Glomerular visceral epithelial cell (primary cell): Measurements from ENCODE around the gene ZFYVE28.
A peak's percentile ranks its signal among the peaks of the same experiment; 100 is the strongest.

Experiments
- DNase-seq: peaks from one replicate; pipeline ENCODE4 v3.0.0-alpha.2; 2016; ENCODE audit errors: extremely low spot score

ZFYVE28 gene

DNA sequence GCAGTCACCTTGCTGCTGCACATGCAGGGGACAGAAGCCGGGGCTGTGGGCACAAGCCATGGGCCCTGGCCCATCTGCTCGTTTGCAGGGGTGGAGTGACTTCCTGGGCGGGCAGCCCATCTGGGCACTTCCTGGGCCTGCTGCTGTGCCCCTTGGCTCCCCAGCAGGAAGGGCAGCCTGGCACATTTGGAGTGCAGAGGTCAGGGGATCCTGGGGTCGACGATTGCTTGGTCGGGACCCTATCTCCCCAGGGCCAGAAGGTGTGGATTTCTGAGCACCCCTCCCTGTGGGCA, 145.7 kb downstream of the ZFYVE28 start:
- no peak for DNase-seq

DNA sequence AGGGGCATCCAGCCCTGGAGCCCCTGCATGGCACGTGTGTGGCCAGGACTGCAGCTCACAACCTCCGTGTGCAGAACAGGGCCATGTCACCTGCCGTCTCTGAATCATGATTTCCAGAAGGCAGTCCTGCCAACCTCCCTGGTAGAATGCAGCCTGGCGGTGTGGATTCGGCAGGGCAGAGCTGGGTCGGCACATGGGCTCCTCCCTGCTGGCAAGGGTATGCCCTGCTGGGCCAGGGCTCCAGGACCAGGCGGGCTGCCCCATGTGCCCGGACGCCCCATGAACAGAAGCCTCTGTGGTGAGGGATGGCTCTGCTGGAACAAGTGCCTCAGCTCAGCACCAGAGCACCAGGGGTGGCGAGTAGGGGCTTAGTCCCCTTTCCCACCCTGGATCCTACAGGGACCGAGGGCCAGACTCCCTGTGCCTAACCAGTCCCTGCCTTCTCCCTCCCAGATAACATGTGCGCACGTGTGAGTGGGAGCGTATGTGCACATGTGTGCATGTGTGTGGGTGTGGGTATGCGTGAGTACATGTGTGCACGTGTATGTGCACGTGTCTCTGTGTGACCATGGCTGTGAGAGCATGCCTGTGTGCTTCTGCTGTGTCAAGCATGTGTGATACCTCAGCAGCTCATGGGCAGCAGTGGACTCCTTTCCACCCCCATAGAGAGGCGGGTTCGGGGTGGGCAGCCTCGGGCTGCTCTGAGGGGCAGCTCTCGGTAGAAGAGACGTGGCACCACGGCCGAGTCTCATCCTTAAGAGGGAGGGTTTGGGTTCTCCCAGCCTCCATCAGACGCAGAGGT, 146.2 kb downstream of the ZFYVE28 start:
- DNase-seq: no peak

DNA sequence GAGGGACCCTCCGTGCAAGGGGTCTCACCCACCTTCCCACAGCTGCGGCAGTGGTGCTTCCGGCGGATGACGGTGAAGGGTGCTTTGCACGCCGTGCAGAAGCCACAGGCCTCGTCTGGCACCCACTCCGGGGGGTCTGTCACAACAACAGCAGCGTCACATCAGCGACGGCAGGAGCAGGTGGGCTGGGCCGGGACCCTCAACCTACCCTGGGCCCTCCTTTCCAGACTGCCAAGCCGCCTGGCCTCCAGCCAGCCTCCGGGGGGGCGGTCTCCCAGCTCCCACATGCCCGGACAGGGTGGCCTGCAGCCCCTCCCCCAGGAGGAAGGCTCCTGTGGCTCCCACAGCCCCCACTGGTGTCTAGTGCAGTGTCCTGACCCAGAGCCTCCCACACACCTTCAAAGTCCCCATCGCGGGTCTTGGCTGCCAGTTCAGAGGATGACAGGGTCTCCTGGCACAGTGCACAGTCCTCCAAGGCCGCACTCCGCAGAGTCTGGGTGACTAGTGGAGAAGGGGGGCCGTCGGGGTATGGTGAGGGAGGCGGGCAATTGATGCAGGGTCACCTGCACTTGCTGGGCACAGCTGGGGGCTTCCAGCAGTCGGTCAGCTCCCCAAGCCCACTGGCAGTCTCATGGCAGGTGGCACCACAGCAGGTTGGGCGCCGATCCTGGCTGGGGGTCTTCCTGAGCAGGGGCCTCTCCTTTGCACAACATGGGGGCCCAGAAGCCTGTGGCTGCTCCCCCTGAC, 147.0 kb downstream of the ZFYVE28 start:
- no peak for DNase-seq

GRCh38 chr4:2270341-2271165, 147.9 kb downstream of the ZFYVE28 start:
- DNase-seq: no peak

GRCh38 chr4:2269618-2270163, 148.8 kb downstream of the ZFYVE28 start:
- no peak for DNase-seq

DNA sequence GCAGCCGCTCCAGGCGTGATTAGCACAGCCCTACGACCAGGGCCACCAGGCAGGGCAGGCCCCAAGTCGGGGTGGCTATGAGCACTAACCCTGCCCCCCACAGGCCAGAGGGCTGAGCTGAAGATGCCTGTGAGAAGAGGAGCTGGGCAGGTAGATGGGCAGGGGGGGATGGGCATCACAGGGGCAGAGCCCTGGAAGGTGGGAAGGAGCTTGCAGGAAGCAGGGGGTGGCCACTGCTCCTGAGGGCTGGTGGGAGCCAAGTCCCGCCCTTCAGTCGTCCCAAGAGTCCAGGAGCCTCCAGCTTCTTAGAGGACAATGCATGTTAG, 149.3 kb downstream of the ZFYVE28 start:
- DNase-seq: no peak

DNA sequence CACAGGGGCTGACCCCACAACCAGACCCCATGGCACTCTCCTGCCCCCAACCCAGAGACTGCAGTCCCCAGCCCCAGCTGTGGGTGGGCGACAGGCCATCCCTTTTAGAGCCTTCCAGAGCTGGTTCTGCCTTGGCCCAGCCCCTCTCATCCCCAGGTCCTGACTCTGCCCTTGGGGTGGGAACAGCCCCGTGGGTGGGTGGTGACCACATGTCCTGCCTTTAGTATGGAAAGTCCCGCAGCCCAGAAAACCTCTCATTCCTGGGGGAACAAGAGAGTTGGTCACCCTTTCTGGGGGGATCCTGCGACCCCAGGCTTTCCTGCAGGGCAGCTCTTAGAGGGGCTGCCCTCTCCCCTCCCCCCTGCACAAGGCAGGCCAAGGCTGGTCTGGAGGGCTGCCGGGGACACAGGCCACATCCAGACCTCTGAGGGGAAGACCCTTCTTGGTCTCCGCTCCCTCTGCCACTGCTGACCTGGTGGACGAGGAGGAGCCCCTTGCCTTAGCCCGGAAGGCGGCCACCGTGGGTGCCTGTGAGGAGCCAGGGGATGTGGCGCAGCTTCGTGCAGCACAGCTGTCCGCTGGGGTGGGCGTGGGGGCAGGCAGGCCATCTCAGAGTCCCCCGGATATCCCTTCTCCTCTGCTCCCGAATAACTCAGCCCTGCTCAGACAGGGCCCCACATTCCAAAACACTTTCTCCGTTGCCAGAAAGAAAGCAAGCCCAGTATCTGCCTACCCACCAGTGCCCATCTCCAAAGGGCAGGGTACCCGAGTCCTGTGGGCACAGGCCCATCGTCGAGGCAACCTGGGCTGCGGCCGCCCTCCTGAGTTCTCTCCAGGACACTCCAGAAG, 149.9 kb downstream of the ZFYVE28 start:
- DNase-seq: no peak

- DNase-seq: no peak
These were observed 150.6 kb downstream of the ZFYVE28 start for GRCh38 chr4:2267841-2268240.

GRCh38 chr4:2267320-2267811, 151.1 kb downstream of the ZFYVE28 start:
- no peak for DNase-seq

DNA sequence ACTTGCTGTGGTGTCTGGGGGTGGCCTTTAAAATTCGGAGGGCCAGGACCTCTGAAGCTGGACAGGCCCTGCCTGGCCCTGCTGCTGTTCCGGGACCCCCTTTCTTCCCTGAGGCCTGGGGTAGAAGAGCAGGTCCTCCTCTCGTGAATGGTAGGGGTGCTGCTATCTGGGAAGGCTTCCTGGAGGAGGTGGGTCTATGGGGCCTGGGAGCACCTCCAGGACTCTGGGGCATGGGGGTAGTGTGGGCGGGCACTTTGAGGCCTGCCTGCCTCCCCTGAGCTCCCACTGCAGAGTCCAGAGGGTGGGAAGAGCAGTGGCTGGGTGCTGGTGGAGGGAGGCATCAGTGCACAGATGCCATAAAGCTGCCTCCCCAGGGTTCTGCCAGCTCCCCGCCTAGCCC, 151.6 kb downstream of the ZFYVE28 start:
- DNase-seq: no peak

DNA sequence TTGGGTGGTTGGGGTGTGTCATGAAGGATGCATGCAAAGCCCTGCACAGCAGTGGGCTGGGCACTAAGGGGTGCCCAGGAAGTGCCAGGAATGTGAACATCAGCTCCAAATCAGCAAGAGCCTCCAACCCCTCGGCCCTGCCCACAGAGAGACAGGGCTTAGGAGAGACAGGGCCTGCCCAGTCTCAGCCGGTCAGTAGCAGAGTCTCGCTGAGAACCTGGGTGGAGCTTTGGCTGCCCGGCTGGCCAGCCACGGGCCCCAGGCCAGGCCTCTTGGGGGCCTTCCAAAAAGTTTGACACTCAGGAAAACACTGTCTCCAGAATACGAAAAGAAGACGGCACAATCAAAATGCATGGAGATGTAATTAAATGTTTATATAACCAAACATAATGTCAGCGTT, 152.3 kb downstream of the ZFYVE28 start:
- no peak for DNase-seq

GRCh38 chr4:2265113-2266110, 153.0 kb downstream of the ZFYVE28 start:
- DNase-seq: no peak

- DNase-seq: no peak
These were observed 153.9 kb downstream of the ZFYVE28 start for GRCh38 chr4:2264481-2265041.

- DNase-seq: no peak
These were observed 154.5 kb downstream of the ZFYVE28 start for GRCh38 chr4:2263926-2264321.

DNA sequence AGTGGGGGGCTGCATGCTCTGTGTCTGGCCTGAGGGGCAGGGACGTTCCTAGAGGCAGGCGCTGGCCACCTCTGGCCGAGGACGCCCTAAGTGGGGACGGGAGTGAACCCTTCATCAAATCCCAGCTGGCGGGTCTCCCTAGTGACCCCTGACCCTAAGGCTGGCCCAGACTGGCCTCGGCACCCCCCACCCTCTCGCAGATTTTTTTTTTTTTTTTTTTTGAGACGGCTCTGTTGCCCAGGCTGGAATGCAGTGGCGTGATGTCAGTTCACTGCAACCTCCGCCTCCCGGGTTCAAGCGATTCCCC, 155.5 kb downstream of the ZFYVE28 start:
- no peak for DNase-seq

DNA sequence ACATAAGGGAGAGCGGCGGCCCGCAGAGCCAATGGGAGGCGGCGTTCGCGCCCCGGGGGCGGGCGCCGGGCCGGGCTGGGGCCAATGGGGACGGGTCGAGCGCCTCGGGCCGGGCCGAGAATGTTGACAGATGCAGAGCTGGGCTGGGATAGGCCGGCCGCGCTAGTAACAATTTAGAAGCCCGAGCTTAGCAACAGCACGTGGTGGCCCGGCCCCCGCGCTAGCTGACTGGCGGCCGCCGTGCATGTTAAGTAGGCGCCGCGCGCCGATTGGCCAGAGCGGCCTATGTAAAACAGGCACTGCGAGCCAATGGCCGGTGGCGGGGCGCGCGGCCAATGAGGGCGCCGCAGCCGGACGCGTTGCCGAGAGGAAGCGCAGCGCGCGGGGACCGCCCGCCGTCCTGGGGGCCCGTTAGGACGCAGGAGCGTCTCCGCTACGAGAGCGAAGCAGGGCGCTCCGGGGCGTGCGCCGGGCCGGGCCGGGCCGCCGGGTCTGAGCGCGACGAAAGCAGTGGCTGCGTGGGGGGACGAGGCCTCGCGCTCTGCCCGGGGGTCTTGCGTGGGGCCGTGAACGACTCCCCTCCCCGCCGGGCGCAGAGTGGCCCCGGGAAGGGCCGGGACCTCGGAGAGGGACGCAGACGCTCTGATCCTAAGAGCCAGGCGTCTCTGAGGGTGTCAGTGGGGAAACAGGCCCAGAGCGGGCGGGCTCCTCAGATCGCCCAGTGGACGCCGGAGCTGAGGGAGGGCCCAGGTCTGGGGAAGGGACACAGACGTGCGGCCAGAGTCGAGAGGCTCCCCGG, 156.1 kb downstream of the ZFYVE28 start:
- peak; percentile 100 for DNase-seq

DNA sequence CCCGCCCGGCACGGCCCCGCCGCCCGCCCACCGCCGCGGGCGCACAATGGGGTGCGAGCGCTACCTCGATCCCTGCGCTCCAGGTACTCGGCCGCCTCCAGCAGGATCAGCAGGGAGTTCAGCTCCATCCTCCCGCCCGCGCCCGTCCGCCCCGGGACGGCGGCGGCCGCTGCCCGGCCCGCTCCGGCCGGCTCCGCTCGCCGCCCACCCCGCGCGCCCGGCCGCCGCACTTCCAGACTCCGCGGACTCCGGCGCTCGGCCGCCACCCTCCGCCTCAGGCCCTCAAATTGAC, 156.6 kb downstream of the ZFYVE28 start, which contains the start of gene MXD4:
Gene MXD4 (minus strand): TSS at position 257 of the 292 bp plus-strand sequence. CDS start 129 bp downstream, at position 128.
- DNase-seq: no peak

- peak; percentile 55 for DNase-seq
These were observed 157.2 kb downstream of the ZFYVE28 start for GRCh38 chr4:2261110-2261852.
